Neural progenitor cell (in vitro differentiated cells): ENCODE results near the gene CCNA2. TPM values are rescaled to one million over a fixed set of nuclear protein-coding genes. Genes with fewer than 3 reads are reported as not detected.
A peak's percentile ranks its signal among the peaks of the same experiment; 100 is the strongest.

Source experiments
- DNase-seq: peaks from one replicate; pipeline ENCODE4 v3.0.0-alpha.2; 2016; ENCODE audit warnings: low spot score
- H2AFZ ChIP-seq: fragments of 200-600 bp; sonication (generic); replicated peaks from 2 replicates; pipeline ENCODE4 v1.6.1; 2016; ENCODE audit warnings: antibody characterized with exemption
- H3F3A ChIP-seq: fragments of 200-600 bp; sonication (generic); 2 replicates; pipeline ENCODE4 v1.6.1; 2016; ENCODE audit warnings: antibody characterized with exemption, low read depth
- H3K27ac ChIP-seq: fragments of 200-600 bp; sonication (generic); 2 replicates; pipeline ENCODE4 v1.5.1; 2016; ENCODE audit warnings: mild to moderate bottlenecking
- H3K27me3 ChIP-seq: fragments of 200-600 bp; sonication (generic); 2 replicates; pipeline ENCODE4 v1.6.1; 2016; ENCODE audit warnings: mild to moderate bottlenecking, moderate library complexity
- H3K36me3 ChIP-seq: fragments of 200-600 bp; sonication (generic); 2 replicates; pipeline ENCODE4 v1.5.1; 2016
- H3K4me1 ChIP-seq: fragments of 200-600 bp; sonication (generic); 2 replicates; pipeline ENCODE4 v1.6.1; 2016; ENCODE audit warnings: mixed run types
- H3K4me2 ChIP-seq: fragments of 200-600 bp; sonication (generic); 2 replicates; pipeline ENCODE4 v1.6.1; 2016
- H3K4me3 ChIP-seq: fragments of 200-600 bp; sonication (generic); 2 replicates; pipeline ENCODE4 v1.5.1; 2016
- H3K79me2 ChIP-seq: fragments of 200-600 bp; sonication (generic); 2 replicates; pipeline ENCODE4 v1.6.1; 2016; ENCODE audit warnings: low read depth
- H3K9ac ChIP-seq: fragments of 200-600 bp; sonication (generic); 2 replicates; pipeline ENCODE4 v1.6.1; 2016
- H3K9me3 ChIP-seq: fragments of 200-600 bp; sonication (generic); 2 replicates; pipeline ENCODE4 v1.5.1; 2016; ENCODE audit warnings: low read depth
- H4K20me1 ChIP-seq: fragments of 200-600 bp; sonication (generic); 2 replicates; pipeline ENCODE4 v1.6.1; 2016; ENCODE audit warnings: low read depth
- H3K27ac Mint-ChIP-seq: 3 replicates; pipeline ENCODE4 v1.8.0; 2021; ENCODE audit warnings: mixed read lengths
- H3K27me3 Mint-ChIP-seq: 2 replicates; pipeline ENCODE4 v1.8.0; 2022; ENCODE audit warnings: low read depth, mild to moderate bottlenecking, inconsistent platforms, moderate library complexity, mixed read lengths; ENCODE audit not compliant: insufficient read depth
- H3K36me3 Mint-ChIP-seq: 3 replicates; pipeline ENCODE4 v1.8.0; 2021; ENCODE audit warnings: mixed read lengths
- H3K4me1 Mint-ChIP-seq: 3 replicates; pipeline ENCODE4 v1.8.0; 2021; ENCODE audit warnings: mixed read lengths
- H3K4me3 Mint-ChIP-seq: 3 replicates; pipeline ENCODE4 v1.8.0; 2021; ENCODE audit warnings: mild to moderate bottlenecking, moderate library complexity, mixed read lengths
- H3K9me3 Mint-ChIP-seq: 3 replicates; pipeline ENCODE4 v1.8.0; 2020; ENCODE audit warnings: mixed read lengths
- EZH2 ChIP-seq: fragments of 200-600 bp; sonication (generic); IDR thresholded peaks from 2 replicates; pipeline ENCODE4 v1.6.1; 2017; ENCODE audit warnings: antibody characterized with exemption, mild to moderate bottlenecking, moderate library complexity
- EZH2phosphoT487 ChIP-seq: fragments of 200-600 bp; sonication (generic); IDR thresholded peaks from 2 replicates; pipeline ENCODE4 v1.6.1; 2017; ENCODE audit warnings: antibody characterized with exemption
- total RNA-seq: library from RNA; depleted of rRNA; stranded (reverse); fragments of >200 nt; gene quantifications from 2 replicates; pipeline ENCODE4 v1.2.3, GENCODE V29; 2015; ENCODE audit warnings: low replicate concordance
- TF ChIP-seq, protein P1 (sequence below): fragments of 200-600 bp; sonication (generic); IDR thresholded peaks from 2 replicates; pipeline ENCODE4 v1.5.1; 2017; ENCODE audit warnings: antibody characterized with exemption, mild to moderate bottlenecking

CCNA2 gene
- total RNA-seq, 1 donor from 2014 or later: 254 TPM

DNA sequence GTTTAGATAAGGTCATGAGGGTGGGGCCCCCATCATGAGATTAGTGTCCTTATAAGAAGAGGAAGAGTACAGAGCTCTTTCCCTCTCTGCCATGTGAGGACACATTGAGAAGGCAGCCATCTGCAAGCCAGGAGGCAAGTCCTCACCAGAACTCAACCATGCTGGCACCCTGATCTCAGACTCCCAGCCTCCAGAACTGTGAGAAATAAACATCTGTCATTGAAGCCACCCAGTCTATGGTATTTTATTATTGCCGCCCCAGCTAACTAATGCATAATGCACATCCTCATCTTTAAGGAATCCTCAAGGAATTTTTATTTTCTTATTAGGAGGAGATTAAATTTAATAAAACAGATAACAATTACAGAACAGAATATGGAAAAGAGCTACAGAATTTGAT lies 39.3 kb downstream of the CCNA2 start:
- no peak overlapping the region for H2AFZ ChIP-seq
- H3K9me3 ChIP-seq: no peaks in the 10 kb centered on the region
- no peak overlapping the region for H3K9ac ChIP-seq
- no peaks in the 10 kb centered on the region for H3K9me3 Mint-ChIP-seq
- no peaks in the 10 kb centered on the region for H3K27me3 Mint-ChIP-seq
- no peaks in the 10 kb centered on the region for H3K36me3 ChIP-seq
- no peaks in the 10 kb centered on the region for H3K79me2 ChIP-seq
- DNase-seq: no peak
- H3K4me3 ChIP-seq: no peak overlapping the region
- no peaks in the 10 kb centered on the region for H3F3A ChIP-seq
- no peaks in the 10 kb centered on the region for H4K20me1 ChIP-seq
- TF ChIP-seq, protein P1, sequence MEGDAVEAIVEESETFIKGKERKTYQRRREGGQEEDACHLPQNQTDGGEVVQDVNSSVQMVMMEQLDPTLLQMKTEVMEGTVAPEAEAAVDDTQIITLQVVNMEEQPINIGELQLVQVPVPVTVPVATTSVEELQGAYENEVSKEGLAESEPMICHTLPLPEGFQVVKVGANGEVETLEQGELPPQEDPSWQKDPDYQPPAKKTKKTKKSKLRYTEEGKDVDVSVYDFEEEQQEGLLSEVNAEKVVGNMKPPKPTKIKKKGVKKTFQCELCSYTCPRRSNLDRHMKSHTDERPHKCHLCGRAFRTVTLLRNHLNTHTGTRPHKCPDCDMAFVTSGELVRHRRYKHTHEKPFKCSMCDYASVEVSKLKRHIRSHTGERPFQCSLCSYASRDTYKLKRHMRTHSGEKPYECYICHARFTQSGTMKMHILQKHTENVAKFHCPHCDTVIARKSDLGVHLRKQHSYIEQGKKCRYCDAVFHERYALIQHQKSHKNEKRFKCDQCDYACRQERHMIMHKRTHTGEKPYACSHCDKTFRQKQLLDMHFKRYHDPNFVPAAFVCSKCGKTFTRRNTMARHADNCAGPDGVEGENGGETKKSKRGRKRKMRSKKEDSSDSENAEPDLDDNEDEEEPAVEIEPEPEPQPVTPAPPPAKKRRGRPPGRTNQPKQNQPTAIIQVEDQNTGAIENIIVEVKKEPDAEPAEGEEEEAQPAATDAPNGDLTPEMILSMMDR: no peak
- TF ChIP-seq EZH2phosphoT487: no peak
- TF ChIP-seq EZH2: no peak
- H3K4me1 ChIP-seq: no peaks in the 10 kb centered on the region
- H3K36me3 Mint-ChIP-seq: no peaks in the 10 kb centered on the region
- H3K27ac ChIP-seq: no peak overlapping the region
- H3K27ac Mint-ChIP-seq: no peak overlapping the region
- no peak overlapping the region for H3K4me3 Mint-ChIP-seq
- no peaks in the 10 kb centered on the region for H3K27me3 ChIP-seq
- no peak overlapping the region for H3K4me2 ChIP-seq
- H3K4me1 Mint-ChIP-seq: no peaks in the 10 kb centered on the region

DNA sequence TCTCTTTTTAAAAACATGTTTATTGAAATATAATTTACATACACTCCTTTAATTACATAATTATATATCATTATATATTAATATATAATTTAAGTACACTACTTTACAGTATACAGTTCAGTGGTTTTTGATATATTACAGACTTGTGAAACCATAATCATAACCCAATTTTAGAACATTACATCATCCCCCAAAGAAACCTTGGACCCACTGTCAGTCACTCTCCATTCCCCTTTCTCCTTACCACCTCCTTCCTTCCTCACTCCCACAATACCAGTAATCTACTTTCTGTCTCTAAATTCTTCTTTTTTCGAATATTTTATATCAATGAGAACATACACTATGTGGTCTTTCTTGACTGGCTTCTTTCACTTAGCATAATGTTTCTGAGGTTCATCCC lies 40.5 kb downstream of the CCNA2 start:
- TF ChIP-seq, protein P1: no peak
- no peak for TF ChIP-seq EZH2phosphoT487
- TF ChIP-seq EZH2: no peak
- H3K9ac ChIP-seq: no peak overlapping the region
- H3K4me3 ChIP-seq: no peak overlapping the region
- H3K9me3 Mint-ChIP-seq: no peaks in the 10 kb centered on the region
- peaks cover 3% of the 10 kb centered on the region for H3K4me1 Mint-ChIP-seq
- no peaks in the 10 kb centered on the region for H4K20me1 ChIP-seq
- no peaks in the 10 kb centered on the region for H3K79me2 ChIP-seq
- no peaks in the 10 kb centered on the region for H3K36me3 Mint-ChIP-seq
- no peak overlapping the region for H2AFZ ChIP-seq
- H3K9me3 ChIP-seq: no peaks in the 10 kb centered on the region
- no peaks in the 10 kb centered on the region for H3K36me3 ChIP-seq
- H3K27ac ChIP-seq: no peak overlapping the region
- H3K4me1 ChIP-seq: no peaks in the 10 kb centered on the region
- H3F3A ChIP-seq: no peaks in the 10 kb centered on the region
- H3K27me3 Mint-ChIP-seq: no peaks in the 10 kb centered on the region
- H3K4me2 ChIP-seq: no peak overlapping the region
- no peak overlapping the region for H3K4me3 Mint-ChIP-seq
- no peaks in the 10 kb centered on the region for H3K27me3 ChIP-seq
- H3K27ac Mint-ChIP-seq: no peak overlapping the region
- DNase-seq: no peak

DNA sequence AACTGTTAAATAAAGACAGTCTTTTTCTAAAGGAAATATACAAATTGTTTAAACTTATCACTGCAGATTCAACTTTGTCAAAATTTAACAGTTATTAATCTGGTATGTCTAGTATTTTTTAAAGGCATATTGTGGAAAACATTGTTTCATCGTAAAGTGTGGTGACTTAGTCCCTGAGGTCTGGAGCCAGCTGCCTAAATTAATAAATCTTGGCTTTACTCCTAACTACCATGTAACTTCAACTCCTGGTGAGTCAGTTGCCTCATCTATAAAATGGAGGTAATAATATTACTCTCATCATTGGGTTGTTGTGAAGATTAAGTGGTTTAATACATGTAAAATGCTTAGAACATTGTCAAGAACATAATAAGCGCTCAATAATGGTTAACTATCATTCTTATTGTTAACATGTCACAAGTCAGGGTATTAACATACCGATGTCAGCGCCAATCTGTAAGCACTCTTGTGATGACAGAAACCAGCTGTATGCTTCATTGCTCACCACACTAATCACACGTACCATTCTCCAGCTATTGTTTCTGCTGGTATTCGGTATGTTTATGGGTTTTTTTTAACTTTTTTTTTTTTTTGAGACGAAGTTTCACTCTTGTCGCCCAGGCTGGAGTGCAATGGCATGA lies 44.6 kb downstream of the CCNA2 start:
- Mint-ChIP-seq H3K36me3 (no peaks in the 10 kb centered on the region), H3K9me3 (no peaks in the 10 kb centered on the region), H3K27ac (no peak overlapping the region), H3K4me1 (peaks cover 14% of the 10 kb centered on the region), H3K4me3 (no peak overlapping the region), H3K27me3 (no peaks in the 10 kb centered on the region)
- Histone ChIP-seq H3F3A (no peaks in the 10 kb centered on the region), H3K27me3 (no peaks in the 10 kb centered on the region), H3K9ac (no peak overlapping the region), H4K20me1 (no peaks in the 10 kb centered on the region), H3K4me3 (no peak overlapping the region), H3K27ac (no peak overlapping the region), H3K36me3 (no peaks in the 10 kb centered on the region), H3K4me1 (peaks cover 1% of the 10 kb centered on the region), H3K9me3 (no peaks in the 10 kb centered on the region), H3K4me2 (no peak overlapping the region), H3K79me2 (no peaks in the 10 kb centered on the region), H2AFZ (no peak overlapping the region)
- peak; percentile 38 for DNase-seq
- TF ChIP-seq, protein P1: no peak
- TF ChIP-seq EZH2phosphoT487 (no peak), EZH2 (no peak)
